Stimulated activated CD8-positive, alpha-beta memory T cell treated with anti-CD3 and anti-CD28 coated beads, Interleukin-15, amount 100 ng/mL, for 1 hour (primary cell): ENCODE data around the gene LAMP1.
"Not testable (repeated sequence)": the region's sequence is repeated elsewhere in the genome, so short reads cannot be mapped to it uniquely, and the experiment has no call there.

ENCODE experiments used
- DNase-seq: peaks from one replicate; pipeline ENCODE4 v3.0.0-alpha.2; 2020; ENCODE audit warnings: low read depth

The LAMP1 gene

DNA sequence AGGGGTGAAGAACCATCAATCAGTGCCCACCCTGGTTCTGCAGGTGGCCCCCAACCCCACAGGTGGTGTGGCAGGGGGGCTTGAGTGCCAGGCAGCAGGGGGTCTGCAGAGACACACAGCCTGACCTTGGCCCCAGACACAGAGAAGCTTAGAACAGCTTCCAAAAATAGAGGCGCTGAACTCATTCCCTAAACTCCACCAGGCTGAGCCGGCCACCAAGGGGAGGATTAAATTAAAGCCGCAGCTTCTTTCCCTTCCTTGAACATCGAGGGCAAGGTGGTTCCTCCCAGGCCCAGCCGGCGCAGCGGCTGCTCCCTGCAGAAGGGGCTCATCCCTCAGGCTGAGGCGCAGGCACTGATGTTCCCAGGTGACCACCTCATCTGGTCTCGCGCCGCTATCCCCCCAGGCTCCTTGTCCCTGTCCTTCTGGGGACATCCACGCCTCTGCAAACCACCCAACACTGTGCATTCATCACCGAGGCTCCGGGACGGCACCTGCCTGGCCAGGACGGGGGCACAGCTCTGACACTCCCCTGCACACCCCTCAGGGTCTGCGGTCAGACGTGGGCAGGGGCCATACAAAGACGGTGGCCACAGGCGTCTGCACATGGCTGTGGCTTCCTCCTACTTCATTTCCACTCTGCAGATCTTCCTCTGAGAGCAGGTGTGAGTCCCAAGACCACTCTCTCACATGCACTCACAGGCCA, 30.9 kb downstream of the LAMP1 start:
- no peak for DNase-seq

DNA sequence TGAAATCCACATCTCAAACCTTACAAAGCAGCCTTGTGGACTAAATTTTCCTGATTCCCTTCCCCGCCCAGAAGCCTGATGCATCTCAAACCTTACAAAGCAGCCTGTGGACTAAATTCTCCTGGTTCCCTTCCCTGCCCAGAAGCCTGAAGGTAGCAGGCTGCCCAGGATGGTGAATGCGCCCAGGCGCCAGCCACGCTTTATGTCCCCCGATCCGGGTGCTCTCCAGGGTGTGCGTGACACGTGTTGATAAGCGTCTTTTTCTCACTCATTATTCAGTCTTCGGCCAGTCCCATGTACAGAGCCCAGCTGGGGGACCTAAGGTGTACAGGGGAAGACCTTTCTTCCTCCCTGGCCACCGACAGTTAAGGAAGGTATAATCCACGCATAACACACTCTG, 31.8 kb downstream of the LAMP1 start:
- DNase-seq, result no peak

DNA sequence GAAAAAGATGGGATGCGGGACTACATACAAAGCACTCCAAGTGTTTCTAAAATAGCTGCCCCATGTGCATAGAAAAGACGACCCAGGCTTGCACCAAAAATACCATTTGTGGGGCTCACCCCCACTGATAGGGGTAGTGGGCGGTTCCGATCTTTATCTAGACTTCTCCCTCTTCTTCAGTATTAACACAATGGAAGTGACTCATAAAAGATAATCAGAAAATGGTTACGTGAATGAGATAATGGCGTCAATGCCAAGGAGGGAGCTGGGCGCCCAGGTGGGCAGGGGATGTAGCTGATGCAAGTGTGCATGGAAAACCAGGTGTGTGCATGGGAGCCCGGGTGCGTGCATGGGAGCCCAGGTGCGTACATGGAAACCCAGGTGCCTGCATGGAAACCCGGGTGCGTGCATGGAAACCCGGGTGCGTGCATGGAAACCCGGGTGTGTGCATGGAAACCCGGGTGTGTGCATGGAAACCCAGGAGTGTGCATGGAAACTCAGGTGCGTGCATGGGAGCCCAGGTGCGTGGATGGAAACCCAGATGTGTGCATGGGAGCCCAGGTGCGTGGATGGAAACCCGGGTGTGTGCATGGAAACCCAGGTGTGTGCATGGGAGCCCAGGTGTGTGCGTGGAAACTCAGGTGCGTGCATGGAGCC, 32.7 kb downstream of the LAMP1 start:
- DNase-seq, result no peak

DNA sequence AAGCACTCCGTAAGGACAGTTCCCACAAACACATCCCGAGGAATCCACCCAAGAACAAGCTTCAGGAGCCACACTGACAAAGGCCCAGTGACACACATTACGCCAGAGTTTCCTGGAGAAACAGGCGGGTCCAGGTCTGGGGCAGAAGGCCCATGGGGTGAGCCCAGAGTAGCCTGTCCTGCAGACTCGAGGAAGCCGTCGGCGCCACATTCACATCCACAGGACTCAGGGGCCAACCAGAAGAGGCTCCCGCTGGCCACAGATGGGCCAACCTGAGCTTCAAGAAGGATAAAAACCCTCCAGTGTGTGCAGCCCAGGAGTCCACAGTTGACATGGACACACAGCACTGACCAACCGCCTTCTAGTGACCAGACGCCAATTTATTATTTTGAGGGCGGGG, 35.6 kb downstream of the LAMP1 start:
- DNase-seq, result no peak

DNA sequence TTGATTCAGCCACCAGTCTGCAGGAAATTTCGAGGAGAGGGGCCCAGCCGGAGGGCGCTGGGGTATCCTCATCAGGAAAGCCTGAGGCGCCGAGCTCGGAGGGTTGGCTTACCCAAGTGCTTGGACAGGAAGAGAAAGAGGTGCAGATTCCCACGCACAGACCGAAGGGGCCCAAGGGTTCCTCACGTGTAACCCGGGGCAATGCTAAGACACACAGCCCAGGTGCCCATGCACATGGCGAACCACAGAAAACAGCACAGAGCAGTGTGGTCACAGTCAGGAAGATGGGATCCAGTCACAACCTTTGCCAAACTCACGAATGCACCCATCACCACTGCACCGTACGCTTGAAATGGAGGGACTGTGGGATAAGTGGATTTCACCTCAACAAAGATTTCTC, 36.0 kb downstream of the LAMP1 start:
- no peak for DNase-seq

DNA sequence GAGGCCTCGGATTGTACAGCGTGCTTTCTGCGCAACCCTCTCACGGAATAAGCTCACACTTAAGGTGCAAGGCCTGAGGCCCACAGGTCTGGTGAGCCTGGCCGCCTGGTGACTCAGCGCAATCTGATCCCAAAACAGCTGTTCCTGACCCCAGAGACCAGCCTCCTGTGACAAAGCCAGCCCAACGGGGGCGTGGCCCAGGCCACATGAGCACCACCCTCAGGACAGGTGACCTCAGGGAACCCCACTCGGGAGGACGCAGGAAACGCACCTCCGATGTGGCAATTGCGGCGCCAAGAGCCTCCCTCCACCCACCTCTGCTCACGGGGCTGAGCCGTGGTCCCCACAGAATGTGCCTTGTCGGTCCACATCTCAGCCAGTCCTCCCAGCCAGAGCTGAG, 40.5 kb downstream of the LAMP1 start:
- no peak for DNase-seq

DNA sequence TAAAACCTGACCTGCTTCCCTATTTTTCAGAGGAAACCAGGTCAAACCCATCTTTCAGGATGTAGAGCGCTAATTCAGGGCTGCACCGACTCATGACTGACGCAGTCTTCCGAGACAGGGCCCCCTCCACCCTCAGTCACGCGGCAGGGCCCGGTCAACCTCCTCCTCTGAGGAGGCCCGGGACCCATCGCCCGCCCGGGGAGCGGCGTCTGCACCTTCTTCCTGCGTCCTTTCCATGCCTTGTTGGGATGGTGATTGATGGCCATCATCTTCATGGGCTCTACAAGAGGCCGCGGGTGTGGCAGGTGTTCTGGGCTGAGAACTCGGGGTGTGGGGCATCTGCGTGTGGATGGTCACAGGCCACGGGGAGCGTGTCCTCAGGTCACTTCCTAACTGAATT, 40.9 kb downstream of the LAMP1 start:
- no peak for DNase-seq

DNA sequence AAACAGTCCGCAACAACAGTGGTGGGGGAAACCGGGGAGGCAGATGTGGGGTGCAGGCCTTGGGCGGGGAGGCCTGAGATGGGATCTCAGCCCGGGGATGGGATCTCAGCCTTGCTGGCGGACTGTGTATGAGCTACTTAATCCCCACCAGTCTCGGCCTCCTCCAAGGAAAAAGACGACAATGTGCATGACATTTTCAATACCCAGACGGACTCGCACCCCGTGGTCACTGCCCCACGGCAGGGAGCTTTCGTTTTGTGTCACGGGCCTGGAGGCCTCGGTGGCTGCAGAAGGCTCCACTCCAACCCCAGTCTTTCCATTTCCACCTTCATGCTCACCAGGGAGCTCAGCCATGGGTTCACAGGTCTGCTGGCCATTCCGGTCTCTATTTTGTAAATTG, 41.4 kb downstream of the LAMP1 start:
- no peak for DNase-seq

DNA sequence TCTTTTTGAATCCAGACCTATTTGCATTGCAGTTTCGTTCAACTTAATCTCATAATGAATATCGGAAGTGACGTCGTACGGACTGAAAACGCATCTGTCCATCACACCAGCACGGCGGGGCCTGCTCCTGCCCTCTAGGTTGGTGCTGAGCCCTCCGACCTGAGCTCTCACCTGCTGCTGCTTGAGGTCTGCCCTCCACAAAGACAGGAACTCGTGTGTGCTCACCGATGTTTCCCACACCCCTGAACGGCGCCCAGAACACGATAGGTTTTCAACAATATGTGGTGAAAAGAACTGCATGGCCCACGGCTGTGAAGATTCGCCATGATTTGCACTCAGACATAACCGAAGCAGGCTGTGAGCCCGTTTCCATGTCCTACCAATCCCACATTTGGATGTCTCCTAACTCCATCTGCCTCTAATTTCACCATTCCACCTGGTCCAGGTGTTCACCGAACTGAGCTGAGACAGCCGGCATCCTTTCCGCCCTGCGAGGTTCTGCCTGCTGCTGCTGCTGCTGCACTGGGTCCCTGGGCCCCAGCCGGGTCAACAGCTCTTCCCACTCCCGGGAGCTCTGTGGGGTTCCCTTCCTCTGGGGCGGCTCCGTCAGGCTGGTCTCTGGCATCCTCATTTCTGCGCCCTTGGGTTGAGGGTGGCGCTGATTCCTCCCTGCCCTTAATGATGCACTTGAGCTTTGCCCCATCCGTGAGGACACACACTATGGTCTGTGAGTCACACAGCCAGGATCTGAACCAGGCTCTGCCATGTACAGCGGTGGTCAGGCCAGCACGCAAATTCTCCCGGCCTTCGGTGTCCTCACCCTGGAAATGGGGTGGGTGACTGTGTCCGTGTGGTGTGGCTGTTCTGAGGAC, 46.0 kb downstream of the LAMP1 start:
- DNase-seq, result no peak

DNA sequence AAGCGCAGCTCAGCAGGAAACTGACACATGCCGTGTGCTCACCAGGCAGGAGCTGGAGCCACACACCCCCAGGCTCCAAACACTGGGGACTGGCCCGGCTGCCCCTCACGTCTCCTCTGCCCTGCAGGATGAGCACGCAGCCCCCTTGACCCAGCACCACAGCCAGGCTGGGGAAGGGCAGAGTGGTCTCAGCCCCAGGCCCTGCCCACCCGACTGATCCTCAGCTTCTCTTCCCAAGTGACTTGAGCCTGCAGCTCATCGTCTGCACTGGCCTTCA, 46.6 kb downstream of the LAMP1 start:
- no peak for DNase-seq

DNA sequence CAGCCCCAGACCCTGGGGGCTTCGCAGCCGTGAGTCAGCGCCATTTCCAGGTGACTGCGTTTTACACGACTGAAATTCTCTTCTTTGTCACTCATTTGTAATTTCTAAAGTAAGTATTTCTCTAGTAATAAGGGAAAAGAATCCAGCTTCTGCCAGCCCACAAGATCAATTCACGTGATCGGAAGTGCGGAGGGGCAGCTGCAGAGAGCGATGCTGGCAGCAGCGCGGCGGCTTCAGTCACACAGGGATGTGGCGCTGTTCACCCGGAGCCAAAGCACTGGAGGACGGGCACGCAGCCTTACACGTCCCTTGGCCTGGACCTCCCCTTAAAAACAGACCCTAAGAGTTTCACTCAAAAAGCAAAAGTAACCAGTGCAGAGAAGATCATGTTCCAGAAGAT, 48.4 kb downstream of the LAMP1 start:
- no peak for DNase-seq

DNA sequence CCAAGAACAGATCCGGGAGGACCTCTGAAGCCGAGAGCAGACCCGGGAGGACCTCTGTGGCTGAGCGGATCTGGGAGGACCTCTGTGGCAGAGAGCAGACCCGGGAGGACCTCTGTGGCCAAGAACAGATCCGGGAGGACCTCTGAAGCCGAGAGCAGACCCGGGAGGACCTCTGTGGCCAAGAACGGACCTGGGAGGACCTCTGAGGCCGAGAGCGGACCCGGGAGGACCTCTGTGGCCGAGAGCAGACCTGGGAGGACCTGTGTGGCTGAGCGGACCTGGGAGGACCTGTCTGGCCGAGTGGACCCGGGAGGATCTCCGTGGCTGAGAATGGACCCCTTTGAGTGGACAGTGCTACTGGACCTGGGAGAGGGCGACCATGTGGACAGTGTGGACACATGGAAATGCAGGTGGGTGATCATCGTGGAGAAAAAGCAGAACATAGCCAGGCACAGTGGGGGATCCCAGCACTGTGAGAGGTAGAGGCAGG, 50.7 kb downstream of the LAMP1 start:
- DNase-seq, result not testable (repeated sequence)

DNA sequence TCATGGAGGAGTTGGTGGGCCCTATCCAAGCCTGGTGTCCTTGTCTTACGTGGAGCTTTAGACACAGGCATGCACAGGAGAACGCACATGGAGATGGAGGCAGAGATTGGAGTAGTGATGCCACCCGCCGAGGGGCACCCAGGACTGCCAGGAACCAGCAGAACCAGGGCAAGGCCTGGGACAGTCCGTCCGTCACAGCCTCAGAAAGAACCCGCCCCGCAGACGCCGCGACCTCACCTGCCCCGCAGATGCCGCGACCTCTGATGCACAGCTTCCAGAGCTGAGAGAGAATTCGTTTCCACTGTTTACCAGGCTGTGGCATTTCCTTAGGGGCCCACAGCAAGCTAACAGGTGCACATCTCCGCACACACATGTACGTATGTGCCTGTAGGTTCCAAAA, 51.6 kb downstream of the LAMP1 start:
- DNase-seq, result no peak

DNA sequence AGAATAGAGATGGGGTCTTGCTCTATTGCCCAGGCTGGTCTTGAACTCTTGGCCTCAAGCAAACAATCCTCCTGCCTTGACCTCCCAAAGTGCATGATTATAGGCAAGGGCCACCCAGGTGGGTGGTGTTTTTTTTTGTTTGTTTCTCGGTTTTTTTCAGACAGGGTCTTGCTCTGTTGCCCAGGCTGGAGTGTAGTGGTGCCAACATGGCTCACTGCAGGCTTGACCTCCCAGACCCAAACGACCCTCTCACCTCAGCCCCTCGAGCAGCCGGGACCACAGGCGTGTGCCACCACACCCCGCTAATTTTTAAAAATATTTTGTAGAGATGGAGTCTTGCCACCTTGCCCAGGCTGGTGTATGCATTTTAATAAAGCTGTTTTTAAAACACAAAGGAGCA, 52.0 kb downstream of the LAMP1 start:
- DNase-seq, result no peak

DNA sequence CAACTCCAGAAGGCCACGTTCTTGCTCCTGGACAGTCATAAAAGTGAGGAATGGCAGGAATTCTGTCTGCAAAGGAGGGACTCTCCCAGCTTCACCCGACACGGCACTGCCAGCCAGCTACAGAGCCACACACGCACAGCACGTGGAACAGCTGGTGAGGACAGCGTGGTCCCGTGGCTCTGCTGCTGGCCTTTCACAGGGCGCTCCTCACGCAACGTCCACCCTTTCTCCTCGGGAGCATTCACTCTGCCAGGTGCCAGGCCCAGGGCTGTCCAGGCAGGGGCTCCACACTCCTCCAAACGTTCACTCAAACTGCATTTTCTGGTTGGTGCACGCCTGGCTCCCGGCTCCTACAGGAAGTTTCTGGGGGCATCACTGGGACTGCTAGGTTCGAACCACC, 52.5 kb downstream of the LAMP1 start:
- DNase-seq, result no peak

DNA sequence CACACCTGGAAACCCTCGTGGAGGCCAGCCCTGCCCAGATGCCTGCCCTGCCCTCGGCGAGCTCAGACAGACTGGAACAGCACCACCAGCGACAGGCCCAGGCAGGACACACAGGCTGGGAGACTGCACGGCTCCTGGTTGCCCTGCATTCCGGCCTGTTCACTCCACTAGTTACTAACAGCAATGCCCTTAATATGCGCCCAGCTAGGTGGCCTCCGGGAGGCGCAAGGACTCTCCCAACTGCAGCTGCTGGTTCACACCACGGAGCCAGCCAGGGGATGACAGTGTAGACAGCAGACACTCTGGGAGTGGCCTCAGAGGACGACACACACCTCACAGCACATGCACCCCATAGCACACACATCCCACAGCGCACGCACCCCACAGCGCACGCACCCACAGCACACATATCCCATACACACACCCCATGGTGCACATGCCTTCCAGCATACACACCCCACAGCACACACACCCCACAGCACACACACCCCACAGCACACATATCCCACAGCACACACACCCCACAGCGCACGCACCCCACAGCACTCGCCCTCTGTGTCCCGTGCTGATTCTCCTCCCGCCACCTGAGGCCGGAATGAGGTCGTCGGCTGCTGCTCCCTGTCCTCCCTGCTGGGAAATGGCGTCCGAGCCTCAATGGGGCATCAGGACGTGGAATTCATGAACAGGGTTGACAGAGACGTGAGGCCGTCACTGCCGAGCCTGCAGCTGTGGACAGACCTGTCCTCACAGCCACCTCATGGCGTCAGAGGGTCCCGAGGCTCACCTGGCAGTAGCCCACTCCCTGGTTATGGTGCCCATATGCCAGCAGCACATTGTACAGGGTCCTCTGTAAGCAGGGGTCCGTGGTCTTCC, 53.3 kb downstream of the LAMP1 start:
- no peak for DNase-seq

DNA sequence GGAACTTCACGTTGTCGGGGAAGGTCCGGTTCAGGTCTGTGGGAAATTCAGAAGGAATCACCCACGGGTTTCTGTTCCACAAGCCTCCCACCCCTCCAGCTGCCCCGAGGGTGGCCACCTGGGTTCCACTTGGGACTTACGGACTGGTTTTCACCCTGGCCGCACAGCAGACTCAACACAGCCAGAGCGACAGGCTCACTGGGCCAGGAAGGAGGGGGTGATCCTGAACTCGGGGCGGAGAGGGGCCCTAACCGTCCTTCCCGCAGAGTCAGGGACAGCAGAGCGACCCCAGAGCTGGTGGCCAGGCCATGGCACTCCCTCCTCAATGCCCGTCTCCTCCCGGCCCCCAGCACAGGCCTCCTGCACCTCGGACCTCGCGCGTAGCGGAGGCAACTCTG, 53.9 kb downstream of the LAMP1 start:
- no peak for DNase-seq

DNA sequence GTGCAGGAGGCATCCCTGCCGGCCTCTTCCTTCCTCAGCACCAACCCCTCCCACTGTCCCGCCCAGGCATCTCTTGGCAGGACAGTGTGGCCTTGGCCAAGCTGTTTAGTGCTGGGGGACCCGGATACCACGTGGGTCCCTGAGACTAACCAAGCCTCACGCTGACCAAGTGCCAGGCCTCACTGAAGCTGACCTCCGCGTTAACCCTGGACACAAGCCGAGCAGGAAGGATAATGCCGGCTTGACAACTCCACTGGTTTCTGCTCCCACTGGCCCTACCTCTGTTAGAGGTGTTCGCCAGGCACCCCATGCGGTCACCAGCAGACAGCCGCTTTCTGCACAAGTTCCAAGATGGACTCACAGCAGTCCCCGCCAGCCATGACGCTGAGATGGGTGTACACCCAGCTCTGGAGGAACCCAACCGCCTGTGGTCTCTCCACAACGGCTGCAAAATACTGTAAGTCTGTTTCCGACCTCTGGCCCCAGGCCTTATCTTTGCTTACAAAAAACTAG, 54.5 kb downstream of the LAMP1 start:
- no peak for DNase-seq

DNA sequence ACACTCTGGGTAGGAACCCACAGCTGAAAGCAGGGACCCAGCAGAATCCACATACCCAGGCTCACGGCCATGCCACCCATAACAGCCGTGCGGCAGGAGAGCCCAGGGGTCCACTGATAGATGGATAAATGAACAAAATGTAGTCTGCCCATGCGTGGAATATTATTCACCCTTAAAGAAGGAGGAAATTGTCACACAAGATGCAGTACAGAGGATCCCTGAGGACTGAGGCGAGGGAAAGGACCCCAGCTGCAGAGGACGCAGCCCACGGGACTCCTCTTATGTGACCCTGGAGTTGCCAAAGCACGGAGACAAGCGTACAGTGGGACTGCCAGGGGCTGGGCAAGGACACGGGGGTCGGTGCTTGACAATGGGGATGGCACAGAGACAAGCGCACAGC, 56.2 kb downstream of the LAMP1 start:
- no peak for DNase-seq

DNA sequence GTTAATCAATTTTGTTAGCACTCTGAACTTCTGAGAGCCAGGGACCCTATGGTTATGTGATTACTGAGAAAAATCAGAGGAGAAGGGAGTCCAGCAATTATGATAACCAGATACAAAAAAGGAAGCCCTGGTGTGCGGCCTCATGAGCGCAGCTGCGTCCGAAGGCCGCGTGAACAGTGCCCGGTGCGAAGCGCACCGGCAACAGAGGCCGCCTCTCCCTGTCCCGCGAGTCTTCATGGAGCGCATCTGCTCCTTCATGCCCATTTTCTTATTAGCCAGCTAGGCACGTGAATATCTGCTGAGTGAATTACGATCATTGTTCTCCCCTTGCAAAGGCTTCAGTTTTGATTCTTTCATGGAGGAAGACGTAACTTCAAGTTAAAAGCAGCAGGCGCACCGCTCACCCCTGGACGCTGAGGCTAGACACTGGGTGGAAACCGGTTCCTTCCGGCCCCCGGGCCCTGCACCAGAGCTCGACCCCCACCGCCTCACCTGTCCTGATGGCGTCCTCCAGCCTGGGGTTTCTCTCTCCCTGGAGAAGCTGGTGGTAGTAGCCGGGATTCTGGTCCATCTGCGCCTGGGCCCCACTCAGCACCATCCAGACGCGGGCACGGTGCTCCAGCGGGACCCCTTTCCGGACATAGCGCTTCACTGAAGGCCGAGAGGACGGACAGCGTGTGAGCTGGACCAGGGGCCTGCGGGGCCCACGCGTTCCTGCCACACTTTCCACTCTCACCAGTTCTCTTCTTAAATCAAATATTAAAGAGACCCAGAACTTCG, 58.0 kb downstream of the LAMP1 start:
- DNase-seq, result no peak

DNA sequence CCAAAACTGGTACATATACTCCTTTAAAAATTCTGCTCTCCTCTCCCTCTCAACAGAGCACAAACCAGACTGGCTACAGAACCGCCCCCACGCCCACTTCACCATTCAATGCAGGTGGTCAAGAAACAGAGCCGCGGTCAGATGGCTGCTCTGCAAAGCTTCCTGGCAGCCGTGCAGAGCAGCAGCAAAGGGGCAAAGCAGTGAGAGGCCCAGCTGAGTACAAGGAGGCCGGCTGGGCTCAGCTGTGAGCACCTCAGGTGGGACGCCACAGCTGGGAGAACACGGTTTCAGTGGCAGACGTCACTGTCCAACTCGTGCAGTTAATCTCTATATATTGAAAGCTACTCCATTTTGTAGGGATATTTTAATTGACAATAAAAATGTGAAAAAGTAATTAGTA, 58.6 kb downstream of the LAMP1 start:
- DNase-seq, result no peak
